ENCODE results near the gene PREX1. TPM values are rescaled to one million over a fixed set of nuclear protein-coding genes. Genes with fewer than 3 reads are reported as not detected.

PREX1 gene
- total and polyA plus RNA-seq, 2 of the 4 experiments (the other 2 are of a cell fraction), result 0.67 to 0.72 TPM

- H2AFZ ChIP-seq (replicated peaks; ENCODE audit: low read length, poor library complexity), result no peak overlapping the region
- in situ Hi-C loops (cut with MboI; ENCODE audit: low sequenced_read_pairs), result loop anchor here (5.0 kb wide), 1 partner anchor 842 kb away; no protein-coding TSS in a partner anchor
- peaks cover 6% of the 10 kb centered on the region; the same call in 1 of the 2 replicates for H3K27me3 ChIP-seq (ENCODE audit: control insufficient read depth, insufficient read depth, low read length)
- H4K8ac ChIP-seq (ENCODE audit: low read depth in 2 of 2, low read length in 2 of 2), result no peak overlapping the region
- DNase-seq (no peak), ATAC-seq (ENCODE audit: low read depth) (no peak)
- TF ChIP-seq RAD21 (IDR thresholded peaks at IDR 0.05; ENCODE audit: low read length) (no peak), MAZ (IDR thresholded peaks at IDR 0.05; ENCODE audit: borderline replicate concordance, low read depth, low read length) (no peak), ELK1 (IDR thresholded peaks at IDR 0.05; ENCODE audit: borderline replicate concordance, low read depth, low read length) (no peak), CHD1 (IDR thresholded peaks at IDR 0.05; ENCODE audit: low read depth, low read length) (no peak), BHLHE40 (IDR thresholded peaks at IDR 0.05; ENCODE audit: low read depth, low read length) (no peak), MXI1 (IDR thresholded peaks at IDR 0.05; ENCODE audit: borderline replicate concordance, low read depth, low read length) (no peak), CEBPB (IDR thresholded peaks at IDR 0.05; ENCODE audit: low read depth, low read length) (no peak)
- H2BK5ac ChIP-seq (ENCODE audit: low read depth, low read length, poor library complexity, severe bottlenecking), result no peak overlapping the region
- no peak overlapping the region for H3K14ac ChIP-seq (replicated peaks; ENCODE audit: low read depth, low read length)
- H4K91ac ChIP-seq (ENCODE audit: insufficient read depth, low read depth, low read length), result no peak overlapping the region
- H3K9me3 ChIP-seq (ENCODE audit: control insufficient read depth, insufficient read depth, low read length), result no peaks in the 10 kb centered on the region
- POLR2A ChIA-PET (ENCODE audit: unreplicated experiment), result no interaction called here
- H3K4me1 ChIP-seq (ENCODE audit: control insufficient read depth, insufficient read depth, low read length), result no peaks in the 10 kb centered on the region
- dilution Hi-C loops (cut with HindIII; ENCODE audit: low sequenced_read_pairs, unreplicated experiment), result no loop called here
- WGBS, 2 experiments (ENCODE audit: extremely low coverage in 2 of 2, insufficient read length in 1 of 2), result 93% methylated on average over 6 of the region's 15 CpGs; no CpG with 5 or more reads in 1 of the 2 experiments
- H4K20me1 ChIP-seq (ENCODE audit: insufficient read depth, low read length), result no peaks in the 10 kb centered on the region
- BruUV-seq (replicated peaks), result no TSS peak
- no peaks in the 10 kb centered on the region for H3K36me3 ChIP-seq (ENCODE audit: control insufficient read depth, insufficient read depth, low read length)
- no peak overlapping the region for H3K4ac ChIP-seq (ENCODE audit: low read depth, low read length)
- no peak overlapping the region for H3K4me3 ChIP-seq (ENCODE audit: insufficient read depth, low read depth, low read length)
- H2AK9ac ChIP-seq (replicated peaks; ENCODE audit: low read depth, low read length, poor library complexity), result no peak overlapping the region
- H3K23ac ChIP-seq (ENCODE audit: low read depth, low read length), result no peak overlapping the region
- H3K18ac ChIP-seq (ENCODE audit: low read depth, low read length), result no peak overlapping the region
- intact Hi-C loops (cut with micrococcal nuclease), result loop anchor here (5.0 kb wide), 1 partner anchor 327 kb away; no protein-coding TSS in a partner anchor
- H3K27ac ChIP-seq (ENCODE audit: insufficient read depth, low read length), result no peak overlapping the region
- H2AK5ac ChIP-seq (ENCODE audit: low read depth, low read length), result no peak overlapping the region
- H3K9ac ChIP-seq (ENCODE audit: low read depth, low read length), result no peak overlapping the region
- no peaks in the 10 kb centered on the region for H3K9me1 ChIP-seq (ENCODE audit: insufficient read depth, low read length)
- no peak overlapping the region for H3K4me2 ChIP-seq (ENCODE audit: low read depth, low read length)
- CTCF ChIA-PET, result no interaction called here
- H2BK20ac ChIP-seq (ENCODE audit: low read depth, low read length), result no peak overlapping the region
- H2BK15ac ChIP-seq (ENCODE audit: low read depth, low read length), result no peak overlapping the region
- H3K79me1 ChIP-seq (ENCODE audit: low read depth in 1 of 2, low read length in 2 of 2), result no peaks in the 10 kb centered on the region
- no peak overlapping the region for H4K5ac ChIP-seq (ENCODE audit: low read depth, low read length)
- H2BK120ac ChIP-seq (ENCODE audit: low read depth, low read length), result no peak overlapping the region
- no peak overlapping the region for H3K56ac ChIP-seq (ENCODE audit: extremely low read depth, insufficient read depth, low read length)
Measured at GRCh38 chr20:48623906-48624265, 203.9 kb downstream of the PREX1 start.
